NB4 (cell line): ENCODE results near the gene FBXL13.

ENCODE experiments used
- CTCF ChIP-seq: IDR thresholded peaks from one replicate; pipeline ENCODE4 v1.5.1; 2012; ENCODE audit warnings: low read depth, low read length
- MAX ChIP-seq: IDR thresholded peaks from 2 replicates; pipeline ENCODE4 v1.6.1; 2011; ENCODE audit warnings: low read depth, low read length
- POLR2A ChIP-seq: IDR thresholded peaks from 2 replicates; pipeline ENCODE4 v1.6.1; 2011; ENCODE audit warnings: mild to moderate bottlenecking; ENCODE audit not compliant: insufficient read length; ENCODE audit errors: extremely low read depth

- TF ChIP-seq POLR2A: no peak
- TF ChIP-seq CTCF: no peak
- TF ChIP-seq MAX: no peak
Observed at GRCh38 chr7:102982235-102982634, 92.4 kb downstream of the FBXL13 start.
